K562 (cell line): ENCODE results near the gene AVPR1B. TPM values are rescaled to one million over a fixed set of nuclear protein-coding genes. Genes with fewer than 3 reads are reported as not detected.
A peak's percentile ranks its signal among the peaks of the same experiment; 100 is the strongest.

Source experiments
- BHLHE40 ChIP-seq: IDR thresholded peaks from 2 replicates; pipeline ENCODE4 v1.6.1; 2011; ENCODE audit warnings: low read length, improper control_type of control experiment
- CEBPB ChIP-seq: fragments of 450-650 bp; IDR thresholded peaks from 2 replicates; pipeline ENCODE4 v1.6.1; 2016; ENCODE audit warnings: missing genetic modification characterization, missing compliant biosample characterization
- DPF2 ChIP-seq: fragments of 450-650 bp; IDR thresholded peaks from 2 replicates; pipeline ENCODE4 v1.6.1; 2016
- ESRRA ChIP-seq: fragments of 450-650 bp; IDR thresholded peaks from 2 replicates; pipeline ENCODE4 v1.6.1; 2014; ENCODE audit warnings: low read depth, mild to moderate bottlenecking, moderate library complexity, borderline replicate concordance
- FOXA1 ChIP-seq: fragments of 450-650 bp; IDR thresholded peaks from 2 replicates; pipeline ENCODE4 v1.6.1; 2016; ENCODE audit warnings: mild to moderate bottlenecking, borderline replicate concordance
- HEY1 ChIP-seq: fragments of 250-450 bp; sonication (Bioruptor Pico); IDR thresholded peaks from 2 replicates; pipeline ENCODE4 v1.5.0; 2020; ENCODE audit warnings: mild to moderate bottlenecking, moderate library complexity, borderline replicate concordance
- KDM1A ChIP-seq, 2 experiments: fragments of 450-650 bp; IDR thresholded peaks; 2 replicates each; pipeline ENCODE4 v1.6.1; 2016; ENCODE audit warnings: mild to moderate bottlenecking in 2 of 2
- MAFK ChIP-seq: IDR thresholded peaks from 2 replicates; pipeline ENCODE4 v1.6.1; 2011; ENCODE audit warnings: low read length, improper control_type of control experiment
- PHTF2 ChIP-seq: fragments of 250-450 bp; sonication (Bioruptor Pico); IDR thresholded peaks from 2 replicates; pipeline ENCODE4 v1.5.0; 2021; ENCODE audit warnings: mild to moderate bottlenecking
- RNF2 ChIP-seq: sonication (generic); IDR thresholded peaks from 2 replicates; pipeline ENCODE4 v1.6.1; 2016
- SOX6 ChIP-seq: fragments of 450-650 bp; IDR thresholded peaks from 2 replicates; pipeline ENCODE4 v1.6.1; 2014; ENCODE audit warnings: mild to moderate bottlenecking
- TBP ChIP-seq: optimal IDR thresholded peaks from 2 replicates; pipeline ENCODE3; 2011; ENCODE audit warnings: low read depth, low read length, improper control_type of control experiment
- TCF3 ChIP-seq: sonication (generic); formaldehyde crosslinking; IDR thresholded peaks from 2 replicates; pipeline ENCODE4 v1.4.0; 2020; ENCODE audit warnings: mild to moderate bottlenecking, missing genetic modification reagents
- USF2 ChIP-seq: sonication (generic); formaldehyde crosslinking; IDR thresholded peaks from 2 replicates; pipeline ENCODE4 v1.5.0; 2020; ENCODE audit warnings: missing genetic modification reagents
- YY1 ChIP-seq, 3 experiments: IDR thresholded peaks; 2 replicates each; pipeline ENCODE4 v1.6.1; 2011; ENCODE audit warnings: low read length in 2 of 3, mild to moderate bottlenecking in 2 of 3, moderate library complexity in 2 of 3, borderline replicate concordance in 1 of 3, control low read depth in 1 of 3, low read depth in 1 of 3; ENCODE audit not compliant: insufficient read depth in 3 of 3, insufficient replicate concordance in 2 of 3, control insufficient read depth in 1 of 3, insufficient read length in 1 of 3; ENCODE audit errors: extremely low read depth in 1 of 3
- ZEB2 ChIP-seq: fragments of 450-650 bp; IDR thresholded peaks from 2 replicates; pipeline ENCODE4 v1.6.1; 2016
- ZNF407 ChIP-seq: fragments of 450-650 bp; IDR thresholded peaks from 2 replicates; pipeline ENCODE4 v1.6.1; 2016; ENCODE audit warnings: low read depth
- ZNF444 ChIP-seq: fragments of 250-450 bp; sonication (Bioruptor Pico); IDR thresholded peaks from 2 replicates; pipeline ENCODE4 v1.4.0; 2020; ENCODE audit warnings: mild to moderate bottlenecking, moderate library complexity
- ZNF695 ChIP-seq: fragments of 450-650 bp; formaldehyde crosslinking; IDR thresholded peaks from 2 replicates; pipeline ENCODE4 v1.4.0; 2020; ENCODE audit warnings: mild to moderate bottlenecking, moderate library complexity
- polyA plus RNA-seq, 8 experiments: library from polyadenylated mRNA; depleted of rRNA in 4 of 8; stranded (reverse) in 5 of 8; unstranded in 3 of 8; fragments of >200 nt; fragmentation: Nextera tagmentation in 2 of 8; fragmentation: Illumina TruSeq in 1 of 8; extraction: Ambion mirVana in 2 of 8; extraction: Trizol in 1 of 8; gene quantifications; 2 replicates each; pipeline versions ENCODE4 v1.2.1 to v1.2.3, GENCODE V29; 2011 to 2014; ENCODE audit warnings: inconsistent platforms in 1 of 8, missing spikeins in 1 of 8
- total RNA-seq, 7 experiments: library from RNA; depleted of rRNA in 6 of 7; stranded (reverse); fragments of >200 nt in 6 of 7; fragmentation: Illumina TruSeq in 2 of 7; extraction: Trizol in 2 of 7; gene quantifications; 2 replicates each; pipeline versions ENCODE4 v1.2.1 to v1.2.3, GENCODE V29; 2011 to 2021; ENCODE audit warnings: low replicate concordance in 1 of 7

AVPR1B gene
- total and polyA plus RNA-seq, 9 of the 15 experiments (the other 6 are each of a cell fraction or from before 2014, with no cell fraction given), result not detected

- TF ChIP-seq TCF3 (CRISPR knock-in tag) (peak; percentile 96), FOXA1 (no peak), YY1 (IDR thresholded peaks at IDR 0.05; ENCODE audit: borderline replicate concordance in 1 of 3, control insufficient read depth in 1 of 3, extremely low read depth in 1 of 3, insufficient read depth in 3 of 3, insufficient read length in 1 of 3, insufficient replicate concordance in 2 of 3, low read depth in 1 of 3, low read length in 2 of 3) (no peak), ZNF444 (CRISPR knock-in tag) (no peak), PHTF2 (CRISPR knock-in tag) (0 out of 2 replicates have a peak, but pooled peaks have one; percentile 10), RNF2 (0 out of 2 replicates have a peak, but pooled peaks have one; percentile 29), ZEB2 (peak; percentile 43; the same call in 1 of the 2 replicates), SOX6 (peak; percentile 92), DPF2 (peak; percentile 55; the same call in 1 of the 2 replicates), ZNF695 (CRISPR knock-in tag) (no peak), KDM1A (IDR thresholded peaks at IDR 0.05) (peak; percentile 95), ZNF407 (no peak), ESRRA (peak; percentile 77; the same call in 1 of the 2 replicates), USF2 (peak; percentile 50), CEBPB (tag) (no peak), MAFK (no peak), BHLHE40 (peak; percentile 74; the same call in 1 of the 2 replicates), HEY1 (CRISPR knock-in tag) (peak; percentile 52; the same call in 1 of the 2 replicates), TBP (no peak)
Measured at GRCh38 chr1:206066479-206067171, 50.6 kb downstream of the AVPR1B start (continued).
